Urinary bladder (tissue), 4 donors: ENCODE data around the gene NBEA. TPM values are rescaled to one million over a fixed set of nuclear protein-coding genes. Genes with fewer than 3 reads are reported as not detected.
"Not testable (repeated sequence)": the region's sequence is repeated elsewhere in the genome, so short reads cannot be mapped to it uniquely, and the experiment has no call there.

Experiments
- DNase-seq: peaks from one replicate; pipeline ENCODE4 v3.0.0-alpha.2; 2015; ENCODE audit errors: extremely low spot score
- H3K27ac ChIP-seq: one replicate; pipeline ENCODE4 v1.5.1; 2013; ENCODE audit warnings: low read depth, mild to moderate bottlenecking, moderate library complexity
- H3K36me3 ChIP-seq: one replicate; pipeline ENCODE4 v1.6.1; 2013; ENCODE audit warnings: mild to moderate bottlenecking, moderate library complexity; ENCODE audit not compliant: insufficient read depth
- H3K4me1 ChIP-seq: one replicate; pipeline ENCODE4 v1.6.1; 2013; ENCODE audit warnings: mild to moderate bottlenecking, moderate library complexity; ENCODE audit not compliant: insufficient read depth
- H3K4me3 ChIP-seq: one replicate; pipeline ENCODE4 v1.5.1; 2013; ENCODE audit warnings: low read depth, low read length
- WGBS: extraction: QIAGEN DNeasy Blood & Tissue Kit; methylation state at CpG from one replicate; pipeline ENCODE4 v1.1.7; 2013; 5-methylcytosine and 5-hydroxymethylcytosine counted together
- polyA plus RNA-seq: library from polyadenylated mRNA; stranded (reverse); fragments of 200-250 nt; gene quantifications from one replicate; pipeline ENCODE4 v1.2.3, GENCODE V29; 2013
- total RNA-seq: library from RNA; depleted of rRNA; stranded (reverse); fragments of >200 nt; gene quantifications from one replicate; pipeline ENCODE4 v1.2.3, GENCODE V29; 2014
- donor health status: healthy with polysubstance abuse.
- donor health status: healthy.

Gene NBEA
- total and polyA plus RNA-seq, 2 donors = 16.9 to 84.3 TPM

- H3K4me3 ChIP-seq, H3K4me1 ChIP-seq, DNase-seq, H3K27ac ChIP-seq, H3K36me3 ChIP-seq: not testable (repeated sequence)
- 87% methylated on average over 5 of the region's 5 CpGs for WGBS
These were observed 43.1 kb downstream of the NBEA start for GRCh38 chr13:34985199-34985598.

- no peaks in the 10 kb centered on the region for H3K4me1 ChIP-seq
- WGBS = 98% methylated on average over 12 of the region's 12 CpGs
- DNase-seq = no peak
- no peak overlapping the region for H3K4me3 ChIP-seq
- no peak overlapping the region for H3K27ac ChIP-seq
- no peaks in the 10 kb centered on the region for H3K36me3 ChIP-seq
These were observed 46.3 kb downstream of the NBEA start for GRCh38 chr13:34988330-34988791.

- no peak overlapping the region for H3K27ac ChIP-seq
- H3K36me3 ChIP-seq = no peaks in the 10 kb centered on the region
- 96% methylated on average over 1 of the region's 1 CpG for WGBS
- H3K4me1 ChIP-seq = no peaks in the 10 kb centered on the region
- no peak overlapping the region for H3K4me3 ChIP-seq
- DNase-seq = no peak
These were observed 48.5 kb downstream of the NBEA start for GRCh38 chr13:34990399-34991214.

DNA sequence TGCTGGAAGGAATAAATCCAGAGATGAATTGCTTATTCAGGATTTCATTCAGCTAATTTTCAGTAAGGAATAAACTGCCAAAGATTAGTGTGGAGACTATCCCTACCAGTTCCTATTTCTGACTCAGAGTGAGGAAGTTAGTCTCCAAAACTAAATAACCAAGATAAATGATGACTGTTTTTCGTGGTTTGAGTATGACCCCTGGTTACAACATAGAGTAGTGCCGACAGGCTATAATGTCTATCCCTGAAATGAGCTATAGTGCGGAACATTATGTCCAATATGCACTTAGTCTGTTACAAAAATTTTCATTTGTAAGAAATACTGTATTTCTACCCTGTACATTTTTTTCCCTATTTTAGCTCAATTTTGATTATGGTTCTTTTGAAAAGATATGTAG, 51.4 kb downstream of the NBEA start:
- Histone ChIP-seq H3K4me3 (no peak overlapping the region), H3K4me1 (no peaks in the 10 kb centered on the region), H3K36me3 (no peaks in the 10 kb centered on the region), H3K27ac (no peak overlapping the region)
- WGBS = 91% methylated on average over 3 of the region's 3 CpGs
- no peak for DNase-seq

DNA sequence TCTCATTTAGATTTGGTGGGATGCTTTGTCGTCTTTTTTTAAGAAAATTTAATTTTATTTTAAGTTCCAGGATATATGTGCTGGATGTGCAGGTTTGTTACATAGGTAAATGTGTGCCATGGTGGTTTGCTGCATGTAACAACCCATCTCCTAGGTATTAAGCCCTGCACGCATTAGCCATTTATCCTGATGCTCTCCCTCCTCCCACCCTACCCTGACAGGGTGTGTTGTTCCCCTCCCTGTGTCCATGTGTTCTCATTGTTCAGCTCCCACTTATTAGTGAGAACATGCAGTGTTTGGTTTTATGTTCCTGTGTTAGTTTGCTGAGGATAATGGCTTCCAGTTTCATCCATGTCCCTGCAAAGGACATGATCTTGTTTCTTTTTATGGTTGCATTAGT, 61.7 kb downstream of the NBEA start:
- 88% methylated on average over 2 of the region's 2 CpGs for WGBS
- H3K27ac ChIP-seq, H3K4me3 ChIP-seq, H3K36me3 ChIP-seq, DNase-seq, H3K4me1 ChIP-seq: not testable (repeated sequence)

GRCh38 chr13:35005051-35005450, 63.0 kb downstream of the NBEA start:
- Histone ChIP-seq H3K4me1 (no peaks in the 10 kb centered on the region), H3K36me3 (no peaks in the 10 kb centered on the region), H3K4me3 (no peak overlapping the region), H3K27ac (no peak overlapping the region)
- DNase-seq = no peak
- 30% methylated on average over 2 of the region's 2 CpGs for WGBS

DNA sequence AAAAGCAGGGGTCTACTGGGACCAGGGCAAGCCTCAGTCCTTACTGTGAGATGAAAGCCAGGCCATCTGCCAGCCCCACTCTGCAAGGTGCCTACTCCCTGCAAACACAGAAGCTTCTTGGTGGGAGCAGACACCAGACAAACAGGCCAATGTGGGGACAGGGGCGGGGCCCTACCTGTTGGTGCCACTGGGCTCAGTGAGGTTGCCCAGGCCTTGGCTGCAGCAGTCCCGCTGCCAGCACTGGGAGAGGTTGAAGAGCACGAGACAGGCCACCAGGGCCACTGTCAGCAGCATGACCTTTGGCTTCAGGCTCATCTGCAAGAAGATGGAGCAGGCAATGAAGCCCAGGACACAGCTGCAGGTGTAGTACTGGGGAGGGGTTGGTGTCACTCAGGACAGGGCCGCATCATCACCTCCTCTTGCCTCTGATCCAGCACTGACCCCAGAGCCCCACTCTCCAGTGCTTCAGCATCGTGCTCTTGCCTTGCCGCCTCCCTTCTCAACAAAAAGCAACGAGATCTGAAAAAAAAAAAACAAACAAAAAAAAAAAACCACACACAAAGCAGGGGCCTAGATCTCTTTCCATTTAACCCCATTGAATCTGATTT, 72.6 kb downstream of the NBEA start:
- no peaks in the 10 kb centered on the region for H3K4me1 ChIP-seq
- no peak overlapping the region for H3K27ac ChIP-seq
- no peak for DNase-seq
- WGBS = 81% methylated on average over 7 of the region's 7 CpGs
- H3K36me3 ChIP-seq = no peaks in the 10 kb centered on the region
- no peak overlapping the region for H3K4me3 ChIP-seq

GRCh38 chr13:35016362-35017112, 74.5 kb downstream of the NBEA start:
- H3K36me3 ChIP-seq = no peaks in the 10 kb centered on the region
- no peak overlapping the region for H3K27ac ChIP-seq
- no peaks in the 10 kb centered on the region for H3K4me1 ChIP-seq
- 64% methylated on average over 5 of the region's 5 CpGs for WGBS
- H3K4me3 ChIP-seq = no peak overlapping the region
- no peak for DNase-seq

DNA sequence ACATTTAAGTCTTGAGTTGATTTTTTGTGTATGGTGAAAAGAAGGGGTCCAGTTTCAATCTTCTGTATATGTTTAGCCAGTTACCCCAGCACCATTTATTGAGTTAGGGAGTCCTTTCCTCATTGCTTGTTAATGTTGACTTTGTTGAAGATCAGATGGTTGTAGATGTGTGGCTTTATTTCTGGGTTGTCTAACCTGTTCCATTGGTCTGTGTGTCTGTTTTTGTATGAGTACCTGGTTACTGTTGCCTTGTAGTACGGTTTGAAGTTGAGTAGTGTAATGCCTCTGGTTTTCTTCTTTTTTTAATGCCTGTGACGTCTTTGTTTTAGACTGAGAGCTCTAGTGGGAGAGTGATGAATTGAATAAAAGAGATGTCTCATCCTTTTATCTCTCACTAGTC, 83.2 kb downstream of the NBEA start:
- 73% methylated on average over 2 of the region's 2 CpGs for WGBS
- DNase-seq = peak; percentile 1
- no peak overlapping the region for H3K4me3 ChIP-seq
- no peaks in the 10 kb centered on the region for H3K4me1 ChIP-seq
- H3K36me3 ChIP-seq = no peaks in the 10 kb centered on the region
- H3K27ac ChIP-seq = no peak overlapping the region

DNA sequence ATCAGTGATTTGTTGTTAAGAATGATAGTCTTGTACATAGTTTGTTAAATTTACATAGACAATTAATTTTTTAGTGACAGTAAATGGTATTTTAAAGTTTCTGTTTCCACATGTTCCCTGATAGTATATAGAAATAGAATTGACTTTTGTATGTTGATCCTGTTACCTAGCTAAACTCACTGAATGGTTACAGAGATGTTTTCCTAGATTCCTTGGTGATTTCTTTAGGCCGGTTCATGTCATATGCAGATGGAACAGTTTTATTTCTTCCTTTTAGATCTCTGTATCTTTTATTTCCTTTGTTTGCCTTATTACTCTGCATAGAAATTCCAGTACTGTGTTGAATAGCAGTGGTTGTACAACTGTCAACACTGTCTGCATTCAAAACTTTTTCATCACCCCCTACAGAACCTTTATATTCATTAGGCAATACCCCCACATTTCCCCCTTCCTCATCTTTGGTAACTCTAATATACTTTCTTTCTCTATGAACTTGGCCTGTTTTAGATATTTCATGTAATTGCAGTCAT, 86.3 kb downstream of the NBEA start:
- no peak for DNase-seq
- Histone ChIP-seq H3K4me3 (no peak overlapping the region), H3K27ac (no peak overlapping the region), H3K4me1 (no peaks in the 10 kb centered on the region), H3K36me3 (no peaks in the 10 kb centered on the region)
- 99% methylated on average over 1 of the region's 1 CpG for WGBS

- no peak overlapping the region for H3K4me3 ChIP-seq
- no peaks in the 10 kb centered on the region for H3K4me1 ChIP-seq
- WGBS = 74% methylated on average over 3 of the region's 3 CpGs
- no peaks in the 10 kb centered on the region for H3K36me3 ChIP-seq
- H3K27ac ChIP-seq = no peak overlapping the region
- no peak for DNase-seq
These were observed 96.9 kb downstream of the NBEA start for GRCh38 chr13:35039012-35039411.

DNA sequence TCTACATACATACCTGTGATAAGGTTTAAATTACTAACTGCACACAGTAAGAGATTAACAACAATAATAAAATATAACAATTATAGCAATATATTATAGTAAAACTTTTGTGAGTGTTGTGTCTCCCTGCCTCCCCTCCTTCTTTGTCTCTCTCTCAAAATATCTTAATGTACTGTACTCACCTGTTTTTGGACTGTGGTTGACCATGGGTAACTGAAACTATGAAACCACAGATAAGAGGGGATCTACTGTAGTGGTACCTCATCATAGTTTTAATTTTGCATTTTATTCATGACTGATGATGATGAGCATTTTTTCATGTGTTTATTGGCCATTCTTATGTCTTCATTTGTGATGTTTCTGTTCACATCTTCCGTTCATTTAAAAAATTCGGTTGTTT, 104.5 kb downstream of the NBEA start:
- H3K36me3 ChIP-seq = no peaks in the 10 kb centered on the region
- DNase-seq = no peak
- H3K27ac ChIP-seq = no peak overlapping the region
- H3K4me3 ChIP-seq = no peak overlapping the region
- WGBS = 98% methylated on average over 2 of the region's 2 CpGs
- H3K4me1 ChIP-seq = no peaks in the 10 kb centered on the region

DNA sequence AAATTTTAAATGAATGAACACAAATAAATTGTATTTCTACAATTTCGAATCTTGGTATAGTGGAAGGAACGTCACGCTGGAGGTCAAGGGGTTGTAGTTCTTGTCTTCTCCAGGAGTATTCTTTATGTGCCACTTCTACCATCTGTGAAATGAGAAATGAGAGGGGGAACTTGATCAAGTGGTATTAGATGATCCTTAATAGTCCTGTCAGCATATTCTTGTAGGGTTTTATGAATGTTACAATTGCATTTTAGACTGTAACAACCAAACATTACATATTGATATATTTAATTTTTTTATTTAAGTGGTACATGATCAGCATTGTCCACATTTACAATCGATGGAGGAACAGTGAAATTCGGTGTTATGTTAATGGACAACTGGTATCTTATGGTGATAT, 113.6 kb downstream of the NBEA start:
- DNase-seq = no peak
- H3K4me1 ChIP-seq = no peaks in the 10 kb centered on the region
- H3K27ac ChIP-seq = no peak overlapping the region
- no peaks in the 10 kb centered on the region for H3K36me3 ChIP-seq
- H3K4me3 ChIP-seq = no peak overlapping the region
- WGBS = 91% methylated on average over 5 of the region's 5 CpGs
